H1 (cell line): ENCODE data around the gene TOM1. TPM values are rescaled to one million over a fixed set of nuclear protein-coding genes. Genes with fewer than 3 reads are reported as not detected.
A peak's percentile ranks its signal among the peaks of the same experiment; 100 is the strongest.

ENCODE experiments used
- microRNA-seq, 2 experiments: library from miRNA; unstranded; fragments of <30 nt; microRNA quantifications; one replicate each; pipeline versions ENCODE4 to v1.2.0, GENCODE V29; 2016 to 2020; ENCODE audit warnings: borderline microRNAs expressed in 2 of 2, borderline number of aligned reads in 2 of 2, borderline replicate concordance in 1 of 2
- polyA plus RNA-seq, 7 experiments: library from polyadenylated mRNA; depleted of rRNA in 3 of 7; stranded (reverse) in 5 of 7; unstranded in 2 of 7; fragments of >200 nt in 5 of 7; fragments of 200-250 nt in 2 of 7; gene quantifications; 1 replicate in 5 of 7; 2 replicates in 1 of 7; 4 replicates in 1 of 7; pipeline versions ENCODE4 v1.2.1 to v1.2.3, GENCODE V29; 2011 to 2013; ENCODE audit warnings: missing spikeins in 2 of 7, mixed read lengths in 2 of 7
- small RNA-seq: library from polyadenylated mRNA; stranded (forward); fragments of <200 nt; extraction: miRNeasy Mini kit (QIAGEN cat#:217004); gene quantifications from one replicate; pipeline ENCODE3, GENCODE V24; 2013; ENCODE audit not compliant: insufficient read depth
- total RNA-seq: library from RNA; stranded (reverse); fragmentation: NEBNext Ultra II Directional; extraction: Animal tissue kit (Norgen Biotek cat#: 25700); gene quantifications from 2 replicates; pipeline ENCODE4 v1.2.1, GENCODE V29; 2021

TOM1 gene
- total and polyA plus RNA-seq, 2 of the 8 experiments (the other 6 are each of a cell fraction or from before 2014, with no cell fraction given) = 25.1 to 39.2 TPM

Small RNAs within 50 kb of the gene (microRNA-seq; reads per million reads assigned to microRNA genes)
- gene MIR3909 (0.46 to 3.2 reads per million in 2 experiments), gene MIR6069 (0 reads per million in 2 experiments)

Small RNAs within 50 kb of the gene (small RNA-seq; reads per million reads assigned to genes)
- gene MIR3909 = 55.9 reads per million, percentile 96 among the genes with 10 or more reads in this experiment
- gene MIR6069 = not detected

Other genes starting within 250 kb of the TOM1 start
- gene ISX, start 233.7 kb upstream of the TOM1 start, total RNA-seq = not detected in 2 replicates
- not detected in 2 replicates for gene ISX, start 233.7 kb upstream of the TOM1 start, polyA plus RNA-seq (2011; rRNA removed)
- gene HMGXB4, start 42.4 kb upstream of the TOM1 start, total RNA-seq = 38.3 and 41.3 TPM in 2 replicates
- gene HMGXB4, start 42.4 kb upstream of the TOM1 start, polyA plus RNA-seq (2011; rRNA removed) = 12.7 and 20.9 TPM in 2 replicates
- 25.0 and 25.7 TPM in 2 replicates for gene HMOX1, start 81.2 kb downstream of the TOM1 start, total RNA-seq
- 39.2 and 41.6 TPM in 2 replicates for gene HMOX1, start 81.2 kb downstream of the TOM1 start, polyA plus RNA-seq (2011; rRNA removed)
- gene MCM5, start 100.2 kb downstream of the TOM1 start, total RNA-seq = 297 and 305 TPM in 2 replicates
- 210 and 243 TPM in 2 replicates for gene MCM5, start 100.2 kb downstream of the TOM1 start, polyA plus RNA-seq (2011; rRNA removed)
- gene RASD2, start 240.9 kb downstream of the TOM1 start, total RNA-seq = 4.4 and 5.1 TPM in 2 replicates
- 1.9 and 3.8 TPM in 2 replicates for gene RASD2, start 240.9 kb downstream of the TOM1 start, polyA plus RNA-seq (2011; rRNA removed)